Measurements from ENCODE around the gene MACROD2.

The MACROD2 gene

DNA sequence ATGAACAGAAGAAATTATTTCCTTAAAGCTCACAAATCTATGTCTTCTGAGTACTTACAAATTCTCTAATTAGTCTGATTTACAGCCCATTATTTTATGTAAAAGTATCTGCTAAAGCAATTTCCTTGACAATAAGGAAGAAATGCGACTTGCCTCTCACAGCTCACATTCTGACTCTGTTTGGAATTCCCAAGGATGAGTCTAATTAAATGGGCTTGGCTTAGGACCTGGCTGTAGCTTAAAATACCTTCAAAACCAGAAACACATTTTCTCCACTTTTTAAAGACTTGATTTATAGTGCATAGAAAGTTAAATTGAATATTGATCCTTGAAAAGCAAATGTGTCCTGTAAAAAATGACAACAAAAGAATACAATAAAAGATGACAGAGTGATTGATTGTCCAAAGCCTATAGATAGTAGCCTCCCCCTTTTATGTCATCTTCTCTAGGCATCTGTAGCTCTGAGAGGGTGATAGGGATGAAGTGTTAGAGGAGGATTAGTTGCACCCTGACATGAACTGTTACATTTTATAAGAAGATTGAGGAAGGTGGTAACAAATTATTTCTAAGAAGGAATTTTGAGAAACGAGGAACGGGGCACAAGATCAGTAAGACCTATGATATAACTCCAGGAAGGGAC, 118.9 kb downstream of the MACROD2 start:
- ChIA-PET POLR2A (ENCODE audit: low non-redundant PET) (no interaction called here), CTCF (interaction anchor here (0.7 kb wide), 1 partner anchor 1255 kb away, joined by 5 read pairs; no protein-coding TSS in a partner anchor)
- no peak for DNase-seq (ENCODE audit: low spot score)
- TF ChIP-seq, protein P1, sequence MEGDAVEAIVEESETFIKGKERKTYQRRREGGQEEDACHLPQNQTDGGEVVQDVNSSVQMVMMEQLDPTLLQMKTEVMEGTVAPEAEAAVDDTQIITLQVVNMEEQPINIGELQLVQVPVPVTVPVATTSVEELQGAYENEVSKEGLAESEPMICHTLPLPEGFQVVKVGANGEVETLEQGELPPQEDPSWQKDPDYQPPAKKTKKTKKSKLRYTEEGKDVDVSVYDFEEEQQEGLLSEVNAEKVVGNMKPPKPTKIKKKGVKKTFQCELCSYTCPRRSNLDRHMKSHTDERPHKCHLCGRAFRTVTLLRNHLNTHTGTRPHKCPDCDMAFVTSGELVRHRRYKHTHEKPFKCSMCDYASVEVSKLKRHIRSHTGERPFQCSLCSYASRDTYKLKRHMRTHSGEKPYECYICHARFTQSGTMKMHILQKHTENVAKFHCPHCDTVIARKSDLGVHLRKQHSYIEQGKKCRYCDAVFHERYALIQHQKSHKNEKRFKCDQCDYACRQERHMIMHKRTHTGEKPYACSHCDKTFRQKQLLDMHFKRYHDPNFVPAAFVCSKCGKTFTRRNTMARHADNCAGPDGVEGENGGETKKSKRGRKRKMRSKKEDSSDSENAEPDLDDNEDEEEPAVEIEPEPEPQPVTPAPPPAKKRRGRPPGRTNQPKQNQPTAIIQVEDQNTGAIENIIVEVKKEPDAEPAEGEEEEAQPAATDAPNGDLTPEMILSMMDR (conservative IDR thresholded peaks at IDR 0.05; ENCODE audit: low read depth): no peak
- no peak overlapping the region for H3K27ac ChIP-seq

DNA sequence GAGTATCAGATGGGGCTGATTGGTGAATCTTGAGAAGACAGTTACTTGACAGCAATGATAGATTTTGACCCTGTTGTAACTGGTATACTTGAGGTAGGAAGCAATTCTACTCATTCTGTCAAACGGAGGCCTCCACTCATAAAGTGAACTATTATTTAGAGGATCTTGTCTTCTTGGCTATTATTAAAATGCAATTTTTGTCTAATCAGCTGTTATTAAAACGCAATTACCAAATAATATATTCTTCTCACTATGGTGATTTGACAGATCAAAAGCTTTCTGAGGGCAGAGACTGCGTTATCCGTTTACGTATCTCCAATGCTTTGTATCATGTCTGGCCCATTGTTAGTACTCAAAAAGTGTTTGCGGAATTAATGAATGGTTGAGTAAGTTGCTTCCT, 120.7 kb downstream of the MACROD2 start:
- ChIA-PET CTCF (no interaction called here), POLR2A (ENCODE audit: low non-redundant PET) (no interaction called here)
- H3K27ac ChIP-seq: no peak overlapping the region
- no peak for DNase-seq (ENCODE audit: low spot score)
- TF ChIP-seq, protein P1 (conservative IDR thresholded peaks at IDR 0.05; ENCODE audit: low read depth): no peak

DNA sequence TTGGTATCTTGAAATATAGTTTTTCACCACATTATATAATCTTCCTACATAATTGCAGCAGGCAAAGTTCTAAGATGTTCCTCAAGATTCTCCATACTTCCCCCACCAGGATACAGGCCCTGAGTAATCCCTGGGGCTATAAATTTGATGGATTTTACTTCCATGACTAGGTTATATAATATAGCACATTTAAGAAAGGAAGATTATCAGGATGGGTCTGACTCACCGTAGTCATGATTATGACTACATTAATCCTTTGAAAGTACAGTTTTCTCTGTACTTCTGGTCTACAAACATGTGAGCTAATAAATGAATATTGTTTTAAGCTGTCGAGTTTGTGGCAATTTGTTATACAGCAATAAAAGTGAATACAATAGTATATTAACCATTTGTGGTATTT, 122.5 kb downstream of the MACROD2 start:
- CTCF ChIA-PET: interaction anchor here (0.9 kb wide), 1 partner anchor 14 kb away, joined by 3 read pairs; no protein-coding TSS in a partner anchor
- DNase-seq (ENCODE audit: low spot score): no peak
- POLR2A ChIA-PET (ENCODE audit: low non-redundant PET): no interaction called here
- TF ChIP-seq, protein P1 (conservative IDR thresholded peaks at IDR 0.05; ENCODE audit: low read depth): no peak
- H3K27ac ChIP-seq: no peak overlapping the region

DNA sequence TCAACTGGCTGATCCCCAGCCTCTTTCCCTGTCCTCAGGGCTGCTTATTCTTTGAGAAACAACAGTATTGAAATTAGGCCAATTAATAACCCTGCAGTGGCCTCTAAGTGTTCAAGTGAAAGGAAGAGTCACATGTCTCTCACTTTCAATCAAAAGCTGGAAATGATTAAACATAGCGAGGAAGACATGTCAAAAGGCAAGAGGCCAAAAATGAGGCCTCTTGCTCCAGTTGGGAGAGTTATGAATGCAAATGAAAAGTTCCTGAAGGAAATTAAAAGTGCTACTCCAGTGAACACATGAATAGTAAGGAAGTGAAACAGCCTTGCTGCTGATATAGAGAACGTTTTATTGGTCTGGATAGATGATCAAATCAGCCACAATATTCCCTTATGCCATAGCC, 131.5 kb downstream of the MACROD2 start:
- POLR2A ChIA-PET (ENCODE audit: low non-redundant PET): no interaction called here
- no peak for DNase-seq (ENCODE audit: low spot score)
- TF ChIP-seq, protein P1 (conservative IDR thresholded peaks at IDR 0.05; ENCODE audit: low read depth): no peak
- H3K27ac ChIP-seq: no peak overlapping the region
- CTCF ChIA-PET: no interaction called here

DNA sequence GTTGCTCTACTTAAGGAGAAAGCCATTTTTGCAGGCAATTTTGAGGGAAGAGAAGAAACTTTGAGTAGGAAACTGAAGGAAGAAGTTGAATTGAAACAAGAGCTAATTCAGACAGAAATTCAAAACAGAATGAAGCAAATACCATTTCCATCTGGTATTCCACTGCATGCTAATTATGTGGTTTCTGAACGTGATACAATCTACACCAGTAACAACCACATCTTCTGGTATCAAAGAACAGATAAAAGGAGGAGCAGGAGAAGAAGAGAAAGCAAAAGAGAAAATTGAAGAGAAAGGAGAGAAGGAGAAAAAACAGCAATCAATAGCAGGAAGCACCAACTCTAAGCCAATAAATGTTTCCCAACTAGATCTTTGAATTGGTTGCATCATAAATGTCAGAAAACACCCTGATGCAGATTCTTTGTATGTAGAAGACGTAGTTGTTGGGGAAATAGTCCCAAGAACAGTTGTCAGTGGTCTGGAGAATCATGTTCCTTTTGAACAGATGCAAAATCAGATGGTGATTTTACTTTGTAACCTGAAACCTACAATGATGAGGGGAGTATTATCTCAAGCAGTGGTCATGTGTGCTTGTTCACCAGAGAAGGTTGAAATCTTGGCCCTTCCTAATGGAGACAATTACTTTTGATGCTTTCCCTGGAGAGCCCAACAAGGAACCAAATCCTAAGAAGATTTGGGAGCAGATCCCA, 132.4 kb downstream of the MACROD2 start:
- ChIA-PET POLR2A (ENCODE audit: low non-redundant PET) (no interaction called here), CTCF (no interaction called here)

DNA sequence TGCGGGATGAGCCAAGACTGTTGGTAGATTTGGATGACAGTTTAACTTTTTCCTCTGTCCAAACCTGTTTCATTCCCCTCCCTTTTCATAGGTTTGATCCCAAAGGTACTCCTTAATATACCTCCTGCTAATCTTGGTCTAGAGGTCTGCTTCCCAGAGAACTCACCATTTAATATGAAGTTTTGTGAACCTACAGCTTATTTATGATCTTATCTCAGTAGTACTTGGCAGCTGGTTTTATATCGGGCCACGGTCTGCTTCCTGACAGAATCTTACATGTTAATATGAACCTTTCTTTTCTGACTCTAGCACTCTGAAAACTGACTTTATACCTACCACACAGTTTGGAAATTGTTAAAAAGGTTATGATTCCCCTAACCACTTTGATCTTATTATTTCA, 138.7 kb downstream of the MACROD2 start:
- ChIA-PET CTCF (no interaction called here), POLR2A (ENCODE audit: low non-redundant PET) (no interaction called here)
- H3K27ac ChIP-seq: no peak overlapping the region
- DNase-seq (ENCODE audit: low spot score): no peak
- TF ChIP-seq, protein P1 (conservative IDR thresholded peaks at IDR 0.05; ENCODE audit: low read depth): no peak

More for the DNA sequence above, 132.4 kb downstream of the MACROD2 start:
- DNase-seq (ENCODE audit: low spot score): no peak
- TF ChIP-seq, protein P1 (conservative IDR thresholded peaks at IDR 0.05; ENCODE audit: low read depth): no peak
- no peak overlapping the region for H3K27ac ChIP-seq
